ENCODE data around the gene ZDHHC15.
"Not testable (repeated sequence)": the region's sequence is repeated elsewhere in the genome, so short reads cannot be mapped to it uniquely, and the experiment has no call there.

The ZDHHC15 gene, protein sequence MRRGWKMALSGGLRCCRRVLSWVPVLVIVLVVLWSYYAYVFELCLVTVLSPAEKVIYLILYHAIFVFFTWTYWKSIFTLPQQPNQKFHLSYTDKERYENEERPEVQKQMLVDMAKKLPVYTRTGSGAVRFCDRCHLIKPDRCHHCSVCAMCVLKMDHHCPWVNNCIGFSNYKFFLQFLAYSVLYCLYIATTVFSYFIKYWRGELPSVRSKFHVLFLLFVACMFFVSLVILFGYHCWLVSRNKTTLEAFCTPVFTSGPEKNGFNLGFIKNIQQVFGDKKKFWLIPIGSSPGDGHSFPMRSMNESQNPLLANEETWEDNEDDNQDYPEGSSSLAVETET

DNA sequence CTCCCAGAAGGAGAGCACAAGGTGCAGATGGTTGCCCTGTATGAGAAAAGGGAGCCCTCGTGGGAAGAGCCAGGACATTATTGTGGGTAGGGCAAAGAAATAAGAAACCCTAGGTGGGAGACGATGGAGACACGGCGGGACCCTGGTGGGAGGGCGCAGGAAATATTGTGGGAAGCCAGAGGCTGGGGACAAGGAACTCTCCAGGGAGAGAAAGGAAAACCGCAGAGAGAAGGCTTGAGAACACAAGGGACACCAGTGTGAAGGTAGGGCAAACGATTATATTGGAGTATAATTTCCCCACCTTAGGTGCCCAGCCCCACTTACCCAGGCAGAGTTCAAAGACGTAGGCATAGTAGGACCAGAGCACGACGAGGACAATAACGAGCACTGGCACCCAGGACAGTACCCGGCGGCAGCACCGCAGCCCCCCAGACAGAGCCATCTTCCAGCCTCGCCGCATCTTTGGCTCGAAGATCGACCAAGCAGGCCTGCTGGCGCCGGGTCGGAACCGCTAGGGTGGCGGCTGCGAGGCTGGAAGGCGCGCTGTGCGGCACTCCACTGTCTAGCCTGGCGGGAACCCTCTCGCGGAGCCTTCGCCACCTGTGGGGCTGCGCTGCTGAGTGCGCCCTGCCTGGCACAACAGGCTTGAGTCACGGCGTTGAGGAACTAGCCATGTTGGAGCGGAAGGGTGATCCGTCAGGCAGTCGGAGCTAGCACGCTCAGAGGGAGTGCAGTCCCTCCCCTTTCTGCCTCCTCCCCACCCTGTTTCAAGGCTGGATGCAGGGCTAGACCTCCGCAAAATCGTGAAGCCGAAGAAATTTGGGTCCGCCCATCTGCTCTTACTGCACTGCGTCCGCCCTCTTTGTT, at the start of gene ZDHHC15:
Gene ZDHHC15 (minus strand): TSS at position 473 of the 867 bp plus-strand sequence. CDS start 13 bp downstream, at position 460.
- TF ChIP-seq, protein P1, sequence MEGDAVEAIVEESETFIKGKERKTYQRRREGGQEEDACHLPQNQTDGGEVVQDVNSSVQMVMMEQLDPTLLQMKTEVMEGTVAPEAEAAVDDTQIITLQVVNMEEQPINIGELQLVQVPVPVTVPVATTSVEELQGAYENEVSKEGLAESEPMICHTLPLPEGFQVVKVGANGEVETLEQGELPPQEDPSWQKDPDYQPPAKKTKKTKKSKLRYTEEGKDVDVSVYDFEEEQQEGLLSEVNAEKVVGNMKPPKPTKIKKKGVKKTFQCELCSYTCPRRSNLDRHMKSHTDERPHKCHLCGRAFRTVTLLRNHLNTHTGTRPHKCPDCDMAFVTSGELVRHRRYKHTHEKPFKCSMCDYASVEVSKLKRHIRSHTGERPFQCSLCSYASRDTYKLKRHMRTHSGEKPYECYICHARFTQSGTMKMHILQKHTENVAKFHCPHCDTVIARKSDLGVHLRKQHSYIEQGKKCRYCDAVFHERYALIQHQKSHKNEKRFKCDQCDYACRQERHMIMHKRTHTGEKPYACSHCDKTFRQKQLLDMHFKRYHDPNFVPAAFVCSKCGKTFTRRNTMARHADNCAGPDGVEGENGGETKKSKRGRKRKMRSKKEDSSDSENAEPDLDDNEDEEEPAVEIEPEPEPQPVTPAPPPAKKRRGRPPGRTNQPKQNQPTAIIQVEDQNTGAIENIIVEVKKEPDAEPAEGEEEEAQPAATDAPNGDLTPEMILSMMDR (conservative IDR thresholded peaks at IDR 0.05), result no peak
- no peak for TF ChIP-seq ZFX (IDR thresholded peaks at IDR 0.05)
- peak within 1 kb of the TSS; percentile 19; the same call in 1 of the 2 replicates for H3K27ac ChIP-seq

DNA sequence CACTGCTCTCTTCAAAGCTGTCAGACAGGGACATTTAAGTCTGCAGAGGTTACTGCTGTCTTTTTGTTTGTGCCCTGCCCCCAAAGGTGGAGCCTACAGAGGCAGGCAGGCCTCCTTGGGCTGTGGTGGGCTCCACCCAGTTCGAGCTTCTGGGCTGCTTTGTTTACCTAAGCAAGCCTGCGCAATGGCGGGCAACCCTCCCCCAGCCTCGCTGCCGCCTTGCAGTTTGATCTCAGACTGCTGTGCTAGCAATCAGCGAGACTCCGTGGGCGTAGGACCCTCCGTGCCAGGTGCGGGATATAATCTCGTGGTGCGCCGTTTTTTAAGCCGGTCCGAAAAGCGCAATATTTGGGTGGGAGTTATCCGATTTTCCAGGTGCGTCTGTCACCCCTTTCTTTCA, 37.7 kb upstream of the ZDHHC15 start:
- not testable (repeated sequence) for H3K27ac ChIP-seq

DNA sequence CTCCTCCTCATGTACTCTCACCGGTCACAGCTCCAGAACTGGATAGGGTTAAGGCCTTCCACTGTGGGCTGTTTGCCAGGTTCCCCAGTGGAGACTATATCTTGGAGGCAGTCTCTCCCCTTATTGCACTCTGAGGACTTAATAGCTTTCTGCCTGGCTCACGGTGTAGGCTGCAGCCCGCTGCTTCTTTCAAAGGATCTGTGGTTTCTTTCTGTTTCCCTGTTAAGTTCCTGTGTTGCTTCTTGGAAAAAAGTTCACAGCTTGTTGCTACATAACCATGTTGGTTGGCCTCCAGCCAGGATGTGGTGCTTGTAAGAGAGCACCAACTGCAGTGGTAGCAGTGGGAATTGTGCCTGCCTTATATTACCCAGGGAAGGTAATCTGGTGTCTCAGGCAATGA, 24.9 kb upstream of the ZDHHC15 start:
- TF ChIP-seq, protein P1 (conservative IDR thresholded peaks at IDR 0.05), result no peak
- TF ChIP-seq ZFX (IDR thresholded peaks at IDR 0.05), result no peak
- no peak overlapping the region for H3K27ac ChIP-seq

DNA sequence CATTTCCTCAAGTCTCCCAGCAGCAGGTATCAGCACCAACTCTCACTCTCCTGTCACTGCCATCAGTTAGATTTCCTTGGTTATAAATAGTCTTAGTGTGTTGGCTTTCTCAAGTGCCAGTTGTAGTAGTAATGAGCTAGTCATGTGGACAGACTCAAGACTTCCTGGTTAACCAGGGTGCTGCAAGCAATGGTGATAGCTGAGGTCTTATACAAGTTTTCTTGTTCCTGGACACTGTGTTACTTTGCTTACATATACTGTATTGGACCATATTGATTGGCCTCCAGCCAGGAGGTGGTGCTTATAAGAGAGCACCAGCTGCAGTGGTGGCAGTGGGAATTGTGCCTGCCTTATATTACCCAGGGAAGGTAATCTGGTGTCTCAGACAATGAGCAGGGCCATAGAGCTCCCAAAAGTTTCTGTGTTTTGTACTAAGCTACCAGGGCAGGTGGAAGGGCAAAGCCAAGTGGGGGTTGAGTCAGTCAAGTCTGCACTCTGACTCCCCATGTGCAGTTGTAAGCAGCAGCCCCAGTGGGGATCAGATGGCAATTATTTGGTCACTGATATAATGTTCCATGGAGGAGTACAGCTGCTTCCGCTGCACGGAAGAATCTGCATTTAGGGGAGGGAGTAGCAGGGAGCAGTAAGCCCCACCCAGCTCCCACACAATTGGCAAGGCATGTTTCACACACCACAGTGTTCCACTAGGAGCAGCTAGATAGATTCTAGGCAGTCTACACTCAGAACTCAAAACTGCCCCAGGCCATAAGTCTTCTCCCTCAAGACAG, 24.1 kb upstream of the ZDHHC15 start:
- H3K27ac ChIP-seq, result no peak overlapping the region
- TF ChIP-seq, protein P1 (conservative IDR thresholded peaks at IDR 0.05), result no peak
- no peak for TF ChIP-seq ZFX (IDR thresholded peaks at IDR 0.05)

DNA sequence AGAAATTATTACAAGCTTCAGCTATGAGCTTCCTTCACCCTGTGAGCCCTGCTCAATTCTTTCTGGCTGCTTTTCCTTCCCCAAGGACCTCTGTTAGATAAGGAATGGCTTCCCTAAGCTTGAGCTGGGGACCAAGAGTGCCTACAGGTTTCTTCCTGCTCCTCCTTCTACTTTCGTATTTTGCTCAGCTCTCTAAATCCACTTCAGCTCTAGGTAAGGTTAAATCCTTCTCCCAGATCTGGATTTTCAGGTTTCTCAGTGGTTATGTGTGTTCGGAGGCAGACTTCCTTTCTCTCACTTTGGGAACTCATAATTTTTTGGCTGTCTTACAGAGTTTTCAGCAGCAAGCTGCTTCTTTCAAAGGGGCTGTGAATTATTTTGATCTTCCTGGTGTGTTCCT, 21.9 kb upstream of the ZDHHC15 start:
- no peak overlapping the region for H3K27ac ChIP-seq
- TF ChIP-seq, protein P1 (conservative IDR thresholded peaks at IDR 0.05), result no peak
- no peak for TF ChIP-seq ZFX (IDR thresholded peaks at IDR 0.05)

DNA sequence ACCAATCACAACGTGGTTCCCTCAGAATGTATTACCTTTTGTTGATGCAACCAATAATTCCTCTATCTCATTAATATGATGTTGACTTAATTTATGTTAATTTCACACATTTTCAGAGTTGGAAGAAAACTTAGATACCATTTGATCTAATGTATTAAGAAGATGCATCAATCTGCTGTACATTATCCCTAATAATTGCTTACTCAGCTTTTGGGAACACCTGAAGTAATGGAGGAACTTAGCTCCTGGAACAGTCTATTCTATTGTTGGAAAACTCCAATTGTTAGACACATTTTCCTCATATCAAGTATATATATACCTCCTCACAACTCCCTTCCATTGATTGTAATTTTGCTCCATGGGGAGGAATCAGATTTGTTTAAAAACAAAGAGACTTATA, 38.9 kb downstream of the ZDHHC15 start:
- TF ChIP-seq, protein P1 (conservative IDR thresholded peaks at IDR 0.05), result no peak
- TF ChIP-seq ZFX (IDR thresholded peaks at IDR 0.05), result no peak
- no peak overlapping the region for H3K27ac ChIP-seq

DNA sequence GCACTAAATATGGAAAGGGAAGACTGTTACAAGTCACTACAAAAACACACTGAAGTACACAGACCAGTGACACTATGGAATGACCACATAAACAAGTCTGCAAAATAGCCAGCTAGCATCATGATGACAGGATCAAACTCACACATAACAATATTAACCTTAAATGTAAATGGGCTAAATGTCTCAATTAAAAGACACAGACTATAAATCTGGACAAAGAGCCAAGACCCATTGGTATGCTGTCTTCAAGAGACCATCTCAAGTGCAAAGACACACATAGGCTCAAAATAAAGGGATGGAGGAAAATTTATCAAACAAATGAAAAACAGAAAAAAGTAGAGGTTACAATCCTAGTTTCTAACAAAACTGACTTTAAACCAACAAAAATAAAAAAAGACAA, 61.1 kb downstream of the ZDHHC15 start:
- H3K27ac ChIP-seq, result not testable (repeated sequence)

Measured in C4-2B (cell line).